Vagina (tissue), 2 donors: ENCODE data around the gene RNASE7.

Source experiments
- CTCF ChIP-seq, 3 experiments: fragments of 450-650 bp in 2 of 3; fragments of 200-600 bp in 1 of 3; sonication (generic) in 1 of 3; IDR thresholded peaks; one replicate each; pipeline ENCODE4 v1.5.1; 2017 to 2019; ENCODE audit warnings: antibody characterized with exemption in 3 of 3, mild to moderate bottlenecking in 2 of 3, moderate library complexity in 2 of 3
- POLR2A ChIP-seq, 2 donors: fragments of 450-650 bp; IDR thresholded peaks; one replicate each; pipeline ENCODE4 v1.6.1; 2017; ENCODE audit warnings: antibody characterized with exemption in 2 of 2, mild to moderate bottlenecking in 2 of 2, moderate library complexity in 2 of 2
- POLR2AphosphoS5 ChIP-seq, 2 donors: sonication (generic); formaldehyde crosslinking; IDR thresholded peaks; one replicate each; pipeline ENCODE4 v1.9.0; 2017; ENCODE audit warnings: antibody characterized with exemption in 2 of 2, mild to moderate bottlenecking in 2 of 2, low read depth in 1 of 2; ENCODE audit not compliant: insufficient read depth in 1 of 2

- TF ChIP-seq CTCF (IDR thresholded peaks at IDR 0.05) = no peak
- no peak for TF ChIP-seq POLR2A (IDR thresholded peaks at IDR 0.05)
- no peak for TF ChIP-seq POLR2AphosphoS5 (IDR thresholded peaks at IDR 0.05; ENCODE audit: insufficient read depth in 1 of 2, low read depth in 1 of 2)
These were observed 18.6 kb downstream of the RNASE7 start for GRCh38 chr14:21060614-21061346.
